A673 (cell line): ENCODE data around the gene SLC16A10.

Source experiments
- EZH2 ChIP-seq: fragments of 200-600 bp; sonication (generic); IDR thresholded peaks from 2 replicates; pipeline ENCODE4 v1.6.1; 2017; ENCODE audit warnings: borderline replicate concordance, low read depth, mild to moderate bottlenecking, mixed read lengths, antibody characterized with exemption, low read length; ENCODE audit not compliant: poor library complexity, severe bottlenecking
- TF ChIP-seq, protein P1 (sequence below): fragments of 300-800, 200-600 bp; sonication (generic); conservative IDR thresholded peaks from 2 replicates; pipeline ENCODE4 v1.5.1; 2017; ENCODE audit warnings: low read depth, mild to moderate bottlenecking, antibody characterized with exemption, low read length, moderate library complexity, mixed read lengths

DNA sequence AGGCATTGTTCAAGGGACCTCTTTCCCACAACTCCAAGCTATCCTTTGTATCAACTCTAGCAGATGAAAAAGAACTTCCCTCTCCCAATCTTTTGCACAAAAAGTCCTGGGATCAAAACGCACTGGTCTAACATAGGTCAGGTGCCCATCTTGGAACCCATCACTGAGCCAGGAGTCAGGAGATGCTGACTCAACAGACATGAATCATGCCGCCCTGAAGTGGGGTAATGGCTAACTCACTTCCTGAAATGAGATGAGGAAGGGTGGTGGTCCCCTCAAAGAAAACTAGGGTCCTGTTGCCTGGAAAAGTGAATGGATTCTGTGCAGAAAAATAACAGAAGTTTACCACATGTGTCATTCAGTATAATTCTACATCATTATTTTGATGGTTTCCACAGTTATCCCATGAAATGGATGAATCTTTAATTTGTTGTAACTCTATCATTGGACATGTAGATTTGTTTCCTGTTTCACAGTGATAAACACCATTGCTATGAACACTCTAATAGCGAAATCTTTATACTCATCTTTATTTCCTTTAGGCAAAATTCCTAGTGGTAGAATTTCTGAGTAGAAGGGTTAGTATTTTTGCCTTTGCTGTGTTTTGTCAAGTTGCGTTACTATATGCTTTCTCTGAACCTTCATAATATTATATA is 151.3 kb downstream of the SLC16A10 start:
- TF ChIP-seq, protein P1, sequence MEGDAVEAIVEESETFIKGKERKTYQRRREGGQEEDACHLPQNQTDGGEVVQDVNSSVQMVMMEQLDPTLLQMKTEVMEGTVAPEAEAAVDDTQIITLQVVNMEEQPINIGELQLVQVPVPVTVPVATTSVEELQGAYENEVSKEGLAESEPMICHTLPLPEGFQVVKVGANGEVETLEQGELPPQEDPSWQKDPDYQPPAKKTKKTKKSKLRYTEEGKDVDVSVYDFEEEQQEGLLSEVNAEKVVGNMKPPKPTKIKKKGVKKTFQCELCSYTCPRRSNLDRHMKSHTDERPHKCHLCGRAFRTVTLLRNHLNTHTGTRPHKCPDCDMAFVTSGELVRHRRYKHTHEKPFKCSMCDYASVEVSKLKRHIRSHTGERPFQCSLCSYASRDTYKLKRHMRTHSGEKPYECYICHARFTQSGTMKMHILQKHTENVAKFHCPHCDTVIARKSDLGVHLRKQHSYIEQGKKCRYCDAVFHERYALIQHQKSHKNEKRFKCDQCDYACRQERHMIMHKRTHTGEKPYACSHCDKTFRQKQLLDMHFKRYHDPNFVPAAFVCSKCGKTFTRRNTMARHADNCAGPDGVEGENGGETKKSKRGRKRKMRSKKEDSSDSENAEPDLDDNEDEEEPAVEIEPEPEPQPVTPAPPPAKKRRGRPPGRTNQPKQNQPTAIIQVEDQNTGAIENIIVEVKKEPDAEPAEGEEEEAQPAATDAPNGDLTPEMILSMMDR: no peak
- TF ChIP-seq EZH2: no peak
